CD4-positive, alpha-beta T cell treated with Interleukin-10 for 1 hour (primary cell): Measurements from ENCODE around the gene SFT2D1.

ENCODE experiments used
- DNase-seq: peaks from one replicate; pipeline ENCODE4 v3.0.0-alpha.2; 2020

Gene SFT2D1

DNA sequence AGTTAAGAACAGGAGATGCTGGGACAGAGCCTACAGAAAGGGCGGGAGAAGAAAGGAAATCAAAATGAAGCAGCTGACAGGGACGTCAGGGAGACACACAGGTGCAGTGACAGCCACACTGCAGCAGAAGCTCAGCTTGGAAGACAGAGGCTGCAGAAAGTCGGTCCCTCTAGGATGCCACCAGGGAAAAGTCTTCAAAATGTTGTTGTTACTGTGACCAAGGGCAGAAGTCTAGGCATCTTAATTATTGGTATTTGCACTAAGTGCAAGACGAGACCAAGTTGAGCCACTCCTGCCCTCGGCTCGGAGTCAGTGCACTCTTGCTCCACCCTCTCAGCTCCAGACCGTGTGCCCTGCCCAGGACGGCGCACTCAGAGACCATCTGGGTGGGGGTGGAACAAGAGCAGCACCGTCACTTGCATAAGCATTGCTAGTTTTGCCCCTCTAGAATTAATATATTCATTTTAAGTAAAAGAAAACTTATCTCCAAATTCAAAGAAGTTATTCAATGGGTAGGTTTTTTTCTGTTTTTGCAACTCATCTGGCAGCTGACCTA, 36.7 kb downstream of the SFT2D1 start:
- DNase-seq = no peak

GRCh38 chr6:166304106-166304505, 38.2 kb downstream of the SFT2D1 start:
- DNase-seq = no peak

DNA sequence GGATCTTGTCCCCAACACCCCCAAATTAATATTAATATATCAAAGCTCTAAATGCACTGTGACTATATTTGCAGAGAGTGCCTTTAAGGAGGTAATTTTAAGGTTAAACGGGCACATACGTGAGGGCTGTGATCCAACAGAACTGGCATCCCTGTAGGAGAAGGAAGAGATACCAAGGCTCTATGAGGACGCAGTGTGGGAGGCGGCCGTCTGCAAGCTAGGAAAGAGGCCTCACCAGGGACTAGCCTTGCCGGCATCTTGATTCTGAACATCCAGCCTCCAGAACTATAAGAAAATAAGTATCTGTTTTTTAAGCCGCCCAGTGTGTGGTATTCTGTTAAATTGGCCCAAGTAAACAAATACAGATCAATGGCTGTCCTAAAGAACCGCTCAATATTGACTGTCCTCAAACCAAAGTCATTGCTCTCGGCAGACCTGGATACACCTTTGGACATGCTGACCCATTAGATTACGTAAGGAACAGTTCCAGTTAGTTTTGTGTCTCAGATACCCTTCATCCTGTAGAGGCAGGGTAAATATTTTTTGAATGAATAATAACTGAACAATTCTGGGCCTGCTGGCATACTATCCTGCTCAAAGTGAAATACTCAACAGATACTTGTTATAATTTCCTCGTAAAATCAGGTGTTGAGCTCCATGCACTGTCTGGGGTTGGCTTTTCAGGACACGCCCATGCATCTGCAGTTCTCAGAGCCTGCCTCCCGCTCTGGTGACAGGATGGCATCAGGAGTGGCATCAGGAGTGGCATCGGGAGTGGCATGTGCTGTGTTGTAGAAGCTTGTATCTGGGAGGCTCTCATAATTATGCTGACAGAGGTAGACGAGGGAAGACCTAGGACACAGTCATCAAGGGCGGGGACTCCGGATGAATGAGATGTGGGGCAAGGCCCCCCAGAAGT, 40.5 kb downstream of the SFT2D1 start:
- DNase-seq = no peak

GRCh38 chr6:166300357-166300987, 41.9 kb downstream of the SFT2D1 start:
- DNase-seq = no peak

DNA sequence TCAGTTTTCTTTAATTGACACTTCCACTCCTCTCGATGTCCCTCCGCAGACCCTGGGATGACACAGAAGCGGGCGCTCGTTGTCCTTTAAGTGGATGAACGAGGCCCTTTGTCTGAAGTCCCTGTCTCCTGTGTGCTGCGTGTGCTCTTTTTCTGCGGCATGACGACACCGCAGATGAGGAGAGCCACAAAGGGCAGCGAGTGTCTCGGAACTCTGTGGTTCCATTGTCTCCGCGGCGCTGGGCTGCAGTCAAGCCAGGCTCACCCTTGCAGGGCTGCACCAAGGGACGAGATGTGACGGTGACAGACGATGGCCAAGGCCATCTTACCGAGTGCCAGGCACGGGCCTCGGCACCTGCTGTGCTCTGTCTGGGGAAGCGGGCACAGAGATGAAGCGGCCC, 44.7 kb downstream of the SFT2D1 start:
- DNase-seq = no peak

- DNase-seq = no peak
Observed at GRCh38 chr6:166296035-166296883, 46.1 kb downstream of the SFT2D1 start.

DNA sequence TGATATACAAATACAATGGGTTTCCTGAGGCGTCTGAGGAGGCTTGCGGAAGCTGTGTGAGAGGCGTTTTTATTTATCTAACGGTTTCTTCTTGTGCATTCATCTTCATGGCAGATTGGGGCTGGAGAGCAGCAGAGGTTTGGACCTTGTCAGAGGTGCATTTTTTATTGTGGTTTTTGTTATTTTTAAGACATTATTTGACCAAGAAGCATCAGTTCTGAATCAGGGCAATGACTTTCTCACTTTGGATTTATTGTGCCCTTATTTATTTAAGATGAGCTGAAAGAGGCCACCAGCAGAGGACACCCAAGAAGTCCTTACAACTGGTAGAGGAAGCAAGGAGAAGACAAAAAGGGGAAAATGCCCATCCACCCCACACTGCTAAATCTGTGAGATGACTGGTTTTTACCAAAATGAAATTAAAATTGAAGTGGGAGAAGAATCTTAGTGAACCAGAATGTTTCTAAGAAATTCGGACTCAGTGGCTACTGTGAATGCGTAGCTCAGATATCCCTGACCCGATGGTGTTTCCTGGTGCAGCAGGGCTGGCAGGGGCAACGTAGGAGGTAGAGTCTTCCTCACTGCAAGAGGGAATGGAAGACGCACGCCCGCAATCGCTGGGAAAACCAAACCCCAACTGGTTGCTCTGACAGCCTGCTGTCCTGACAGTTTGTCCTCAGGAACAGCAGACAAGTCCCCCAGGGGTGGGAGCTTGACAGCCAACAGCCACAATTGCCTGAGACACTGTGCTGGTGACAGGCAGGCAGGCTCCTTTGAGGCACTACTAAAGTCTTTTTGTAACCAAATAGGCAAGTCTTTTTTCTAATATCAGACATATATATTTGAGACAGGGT, 48.4 kb downstream of the SFT2D1 start:
- DNase-seq = no peak

GRCh38 chr6:166289207-166290060, 52.9 kb downstream of the SFT2D1 start:
- no peak for DNase-seq

- DNase-seq = no peak
Observed at GRCh38 chr6:166286839-166287271, 55.5 kb downstream of the SFT2D1 start.

DNA sequence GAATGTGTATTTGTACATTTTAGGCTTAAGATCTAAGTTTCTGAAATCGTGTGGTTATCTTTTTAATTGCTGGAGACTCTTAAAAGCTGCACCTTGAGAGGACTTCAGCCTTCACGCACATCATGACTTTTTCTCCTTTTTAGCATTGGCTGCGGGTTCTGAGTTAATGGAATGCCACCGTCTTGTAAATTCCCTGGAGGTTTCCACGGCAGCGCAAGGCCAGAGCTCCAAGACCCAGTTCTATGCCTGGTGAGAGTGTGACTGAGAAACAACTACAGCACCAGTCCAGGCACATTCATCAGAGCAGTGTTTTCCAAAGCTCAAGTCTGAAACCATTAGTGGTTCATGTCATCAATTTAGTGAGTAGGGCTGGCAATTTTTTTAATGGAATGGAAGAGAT, 57.1 kb downstream of the SFT2D1 start:
- DNase-seq = no peak

DNA sequence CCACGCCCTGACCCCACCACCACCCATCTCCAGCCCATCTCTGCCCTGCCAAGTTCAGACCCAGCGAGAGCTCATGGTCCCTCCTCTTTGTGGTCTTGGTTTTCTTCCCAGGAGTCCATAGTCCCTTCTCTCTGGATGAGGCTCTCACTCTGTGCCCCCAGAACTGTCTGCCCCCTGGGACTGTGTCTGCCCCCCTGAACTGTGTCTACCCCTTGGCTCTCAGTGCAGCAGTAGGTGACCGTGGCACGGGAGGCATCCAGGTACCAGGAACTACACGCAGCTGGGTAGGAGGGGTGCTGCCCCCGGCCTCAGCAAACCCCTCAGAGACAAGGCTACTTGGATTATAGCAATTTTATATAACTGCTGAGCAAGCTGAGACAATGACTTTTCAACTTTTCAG, 57.7 kb downstream of the SFT2D1 start:
- DNase-seq = no peak

- no peak for DNase-seq
Observed at GRCh38 chr6:166282394-166283032, 59.8 kb downstream of the SFT2D1 start.

DNA sequence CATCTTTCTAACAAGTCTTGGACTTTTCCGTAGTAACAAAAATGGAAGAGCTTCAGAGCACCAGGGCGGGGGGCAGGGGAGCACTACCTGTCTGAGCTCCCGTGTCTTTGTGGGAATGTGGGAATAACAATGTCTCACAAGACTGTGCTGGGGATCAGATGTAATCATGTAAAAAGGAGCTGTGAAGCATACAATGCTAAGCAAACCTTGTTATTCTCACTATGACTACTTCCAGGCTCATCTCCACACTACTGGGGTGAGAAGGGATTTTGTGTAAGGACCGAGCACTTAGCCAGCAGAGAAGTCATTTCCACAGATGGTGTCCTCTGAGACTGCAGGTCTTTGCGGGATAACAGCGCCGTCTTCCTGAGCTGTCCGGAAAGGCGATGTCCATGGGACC, 61.2 kb downstream of the SFT2D1 start:
- no peak for DNase-seq

DNA sequence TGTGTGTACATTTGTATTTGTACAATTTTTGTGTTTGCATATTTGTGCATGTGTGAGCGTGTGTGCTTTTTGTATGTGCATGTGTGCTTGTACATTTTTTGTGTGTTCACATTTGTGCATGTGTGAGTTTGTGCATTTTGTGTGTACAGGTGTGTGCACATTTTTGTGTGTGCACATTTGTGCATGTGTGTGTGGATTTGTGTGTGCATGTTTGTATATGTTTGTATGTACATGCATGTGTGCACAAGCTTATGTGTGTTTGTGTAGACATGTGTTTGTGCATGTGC, 63.0 kb downstream of the SFT2D1 start:
- DNase-seq = no peak

GRCh38 chr6:166278579-166279392, 63.6 kb downstream of the SFT2D1 start:
- DNase-seq = no peak

GRCh38 chr6:166277892-166278578, 64.3 kb downstream of the SFT2D1 start:
- no peak for DNase-seq

DNA sequence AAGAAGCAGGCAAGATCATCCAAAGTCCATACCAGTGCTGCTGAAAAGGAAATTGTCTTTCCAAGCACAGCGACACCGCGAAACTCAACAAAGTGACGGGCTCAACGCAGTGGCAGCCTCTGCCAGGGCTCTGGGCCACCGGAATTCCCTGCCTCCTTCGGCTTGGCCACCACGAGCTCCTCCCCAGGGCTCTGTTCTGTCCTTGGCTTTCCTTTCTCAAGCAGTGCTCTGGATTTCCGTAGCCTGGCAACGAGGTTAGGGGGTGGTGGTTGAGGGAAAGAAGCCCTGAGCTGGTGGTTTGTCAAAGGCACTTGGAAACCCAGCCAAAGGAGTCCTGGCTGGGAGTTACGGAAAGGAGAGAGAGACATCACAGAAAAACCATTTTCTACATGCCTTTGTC, 65.3 kb downstream of the SFT2D1 start:
- DNase-seq = no peak

DNA sequence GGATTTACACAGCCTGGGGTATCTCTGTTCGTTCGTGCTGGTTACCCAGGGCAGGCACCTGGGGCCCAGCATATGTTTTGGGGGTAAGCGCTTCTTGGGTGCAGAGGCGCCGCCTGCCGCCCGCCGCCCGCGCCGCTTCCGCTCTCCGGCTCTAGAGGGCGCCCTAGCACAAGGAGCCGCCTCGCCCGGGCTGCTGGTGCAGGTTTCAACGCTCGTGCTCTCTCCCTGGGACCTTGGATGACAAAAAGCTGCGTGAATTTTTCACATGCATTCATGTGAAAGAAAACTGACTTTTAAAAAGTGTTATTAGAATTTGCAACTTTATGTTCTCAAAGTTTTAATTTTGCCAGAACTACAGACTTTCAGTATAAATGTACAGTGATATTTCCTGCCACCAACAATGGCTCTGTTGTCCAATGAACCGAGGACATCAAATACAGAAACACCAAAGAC, 66.6 kb downstream of the SFT2D1 start:
- peak; percentile 80 for DNase-seq

DNA sequence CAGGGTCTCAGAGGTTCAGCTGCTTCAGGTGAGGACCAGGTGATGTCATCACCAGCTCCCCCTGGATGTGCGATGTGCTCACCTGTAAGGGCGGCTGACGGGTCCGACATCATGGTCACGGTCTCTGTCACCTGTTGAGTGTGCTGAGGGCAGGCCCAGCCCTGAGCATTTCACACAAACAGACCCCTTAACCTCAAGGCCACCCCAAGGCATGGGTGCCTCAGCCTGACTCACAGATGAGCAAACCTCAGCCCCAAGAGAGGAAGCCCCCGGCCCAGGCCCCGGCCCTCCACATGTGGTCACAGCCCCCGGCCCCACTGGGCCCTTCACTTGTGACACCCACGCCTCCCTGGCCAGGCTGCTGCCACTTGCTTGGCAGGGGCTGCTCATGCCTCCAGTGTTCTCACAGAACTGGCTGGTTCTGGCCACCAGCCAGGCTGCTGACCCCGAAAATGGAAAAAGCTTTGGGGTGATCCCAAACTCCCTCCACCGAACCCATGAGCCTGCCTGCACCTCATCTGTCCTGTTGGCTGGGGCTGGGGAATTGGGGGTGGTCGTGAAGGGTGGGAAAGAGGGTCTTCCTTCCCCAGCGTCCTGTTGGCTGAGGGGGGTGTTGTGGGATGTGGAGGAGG, 67.5 kb downstream of the SFT2D1 start:
- no peak for DNase-seq
